LoVo (cell line): ENCODE measurements around the gene ATP13A2.

Experiments
- DNase-seq: peaks from one replicate; pipeline ENCODE4 v3.0.0-alpha.2; 2016; ENCODE audit warnings: low spot score

Gene ATP13A2

DNA sequence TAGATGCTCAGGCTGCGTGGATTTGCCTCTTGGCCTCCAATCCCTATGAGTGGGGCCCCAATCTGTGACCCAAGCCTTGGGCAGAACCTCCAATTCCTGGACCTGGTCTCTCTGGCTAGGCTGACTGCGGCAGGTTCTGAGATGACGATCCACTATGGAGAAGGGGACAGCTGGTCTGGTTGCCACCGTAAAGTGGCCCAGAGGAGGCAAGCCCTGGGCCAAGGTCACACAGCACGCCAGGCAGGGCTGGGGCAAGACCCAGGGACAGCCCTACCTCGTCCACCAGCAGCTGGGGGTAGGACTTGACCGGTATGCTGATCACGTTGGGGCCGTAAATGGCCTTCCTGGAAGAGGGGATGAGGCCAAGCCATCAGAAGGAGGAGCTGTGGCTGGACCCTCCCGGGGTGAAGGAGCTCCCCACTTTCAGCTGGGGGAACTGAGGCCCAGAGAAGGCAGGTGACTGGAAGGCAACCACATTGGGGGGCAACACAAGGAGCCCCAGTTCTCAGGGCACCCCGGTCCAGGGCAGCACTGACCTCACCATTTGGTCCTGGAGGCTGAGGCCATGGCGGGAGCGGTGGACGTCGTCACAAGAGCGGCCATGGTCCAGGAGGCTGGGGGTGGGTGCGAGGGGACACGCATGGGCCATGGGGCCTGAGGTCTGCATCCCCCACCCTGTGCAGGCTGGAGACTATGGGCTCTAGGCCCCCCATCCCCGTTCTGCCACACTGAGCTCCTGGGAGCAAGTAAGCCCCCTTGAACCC is 9.8 kb downstream of the ATP13A2 start:
- no peak for DNase-seq

DNA sequence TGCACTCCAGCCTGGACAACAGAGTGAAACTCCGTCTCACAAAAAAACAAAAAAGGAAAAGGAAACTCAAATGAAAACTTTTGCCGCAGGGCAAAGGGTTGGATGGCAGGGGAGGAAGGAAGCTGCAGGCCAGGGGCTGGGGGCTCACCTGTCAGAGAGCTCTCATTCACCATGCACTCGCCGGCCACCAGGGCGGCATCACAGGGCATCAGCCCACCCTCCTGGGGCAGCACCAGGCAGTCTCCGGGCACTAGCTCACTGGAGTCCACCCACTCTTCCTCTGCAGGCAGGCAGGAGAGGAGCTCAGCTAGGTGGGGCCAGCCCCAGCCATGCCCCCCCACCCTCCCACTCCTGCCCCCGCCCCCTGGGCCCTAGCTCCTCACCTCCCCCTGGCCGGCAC is 11.9 kb downstream of the ATP13A2 start:
- DNase-seq, result no peak

DNA sequence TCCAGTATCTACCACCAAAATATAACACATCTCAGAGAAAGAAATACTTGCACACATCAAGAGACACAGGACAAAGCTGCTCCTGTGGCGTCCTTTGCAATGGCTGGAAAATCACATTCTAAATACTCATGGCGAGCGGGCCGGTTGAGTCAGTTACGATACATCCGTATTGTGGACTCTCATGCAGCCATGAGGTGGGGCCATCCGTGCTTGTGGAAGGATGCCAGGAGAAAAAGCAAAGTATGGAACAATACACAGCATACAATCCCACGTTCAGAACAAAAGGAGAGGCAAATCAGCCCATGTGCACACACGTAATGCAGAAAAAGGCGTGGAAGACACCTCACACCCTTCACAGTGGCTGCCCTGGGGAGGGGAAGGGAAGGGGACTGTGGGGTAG is 13.1 kb downstream of the ATP13A2 start:
- no peak for DNase-seq

DNA sequence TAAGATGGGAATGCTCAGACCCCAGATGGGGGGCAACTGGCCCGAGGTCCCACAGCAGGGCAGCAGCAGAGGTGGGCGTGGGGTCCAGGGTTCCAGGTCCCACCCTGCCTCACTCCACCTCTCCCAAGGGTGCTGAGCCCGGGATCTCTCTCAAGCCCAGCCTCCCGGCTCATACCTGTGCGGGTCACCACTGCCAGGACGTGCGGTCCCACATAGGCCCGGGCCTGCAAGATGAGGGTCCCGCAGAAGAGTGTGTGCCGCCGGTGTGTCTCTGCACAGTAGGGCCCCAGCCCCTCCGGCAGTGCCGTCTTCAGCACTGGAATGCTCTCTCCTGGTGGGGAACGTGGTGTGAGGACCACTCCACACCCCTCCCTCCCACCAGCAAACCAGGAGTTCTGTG is 14.9 kb downstream of the ATP13A2 start:
- no peak for DNase-seq

DNA sequence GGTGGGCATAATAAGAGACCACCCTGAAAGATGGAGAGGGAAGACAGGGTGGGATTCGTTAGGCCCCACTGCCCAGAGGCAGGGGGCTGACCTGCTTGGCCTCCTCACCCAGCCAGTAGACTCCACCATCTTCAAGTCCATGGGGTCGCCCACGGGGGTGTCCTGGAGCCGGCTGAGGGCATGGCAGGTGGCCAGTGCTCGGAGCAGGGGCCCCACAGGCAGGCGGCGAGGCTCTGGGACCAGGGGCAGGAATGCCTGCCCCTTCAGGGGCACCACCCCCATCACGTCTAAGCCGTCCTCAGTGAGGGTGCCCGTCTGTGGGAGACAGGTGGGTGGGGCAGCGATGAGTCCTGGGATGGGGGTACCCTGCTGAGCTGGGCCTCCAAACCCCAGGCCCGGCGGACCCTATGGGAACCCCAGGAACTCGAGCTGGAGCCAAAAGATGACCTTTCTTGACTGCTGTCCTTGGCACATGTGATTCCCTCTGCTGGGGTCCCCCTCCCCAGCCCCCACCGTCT is 18.1 kb downstream of the ATP13A2 start:
- no peak for DNase-seq

DNA sequence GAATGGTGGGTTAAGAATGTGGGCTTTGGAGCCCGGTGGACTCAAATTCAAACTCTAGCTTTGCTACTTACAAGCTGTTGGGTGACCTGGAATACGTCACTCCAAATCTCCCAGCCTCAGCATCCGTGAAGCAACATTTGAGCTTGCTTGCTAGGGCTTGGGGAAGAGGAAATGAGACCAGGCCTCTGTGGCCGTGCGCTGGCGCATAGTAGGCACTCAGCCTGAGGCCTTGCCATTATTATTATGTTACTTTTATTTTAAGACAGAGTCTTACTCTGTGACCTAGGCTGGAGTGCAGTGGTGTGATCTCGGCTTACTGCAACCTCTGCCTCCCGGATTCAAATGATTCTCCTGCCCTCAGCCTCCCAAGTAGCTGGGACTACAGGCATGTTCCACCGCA is 19.1 kb downstream of the ATP13A2 start:
- DNase-seq, result no peak

DNA sequence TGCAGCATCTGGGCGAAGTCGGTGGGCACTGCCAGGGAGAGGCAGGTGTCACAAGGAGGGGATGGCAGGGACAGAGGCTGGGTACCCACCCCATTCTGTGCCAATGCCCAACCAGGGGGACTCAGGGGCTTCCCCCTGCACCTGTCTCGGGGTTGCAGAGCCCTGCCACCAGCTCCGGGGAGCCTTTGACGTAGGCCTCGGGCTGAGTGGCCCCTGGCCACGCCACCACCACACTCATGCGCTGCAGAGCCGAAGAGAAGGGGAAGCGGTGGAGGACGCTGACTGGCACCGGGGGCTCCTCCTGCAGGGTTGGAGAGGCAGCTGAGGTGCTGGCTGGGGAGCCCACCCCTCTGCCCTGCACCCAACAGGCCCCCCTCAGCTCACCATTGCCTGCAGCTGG is 19.6 kb downstream of the ATP13A2 start:
- DNase-seq, result no peak

DNA sequence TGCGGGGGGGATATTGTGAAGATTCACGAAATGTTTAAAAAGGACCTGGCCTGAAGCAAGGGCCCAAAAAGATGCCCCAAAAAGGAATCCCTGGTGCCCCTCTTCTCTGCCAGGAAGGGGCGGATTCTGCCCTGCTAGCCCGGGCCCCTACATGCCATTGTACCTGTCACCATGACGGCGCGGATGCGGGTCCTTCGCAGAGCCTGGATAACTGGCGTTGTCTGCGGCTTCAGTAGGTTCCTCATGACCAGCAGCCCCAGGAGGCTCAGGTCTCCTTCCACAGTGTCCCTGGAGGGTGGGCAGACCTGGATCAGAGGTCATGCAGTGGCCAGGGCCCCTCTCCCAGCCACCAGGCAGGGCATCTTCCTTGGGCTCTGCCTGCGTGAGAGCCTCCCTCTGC is 20.2 kb downstream of the ATP13A2 start:
- DNase-seq, result no peak

DNA sequence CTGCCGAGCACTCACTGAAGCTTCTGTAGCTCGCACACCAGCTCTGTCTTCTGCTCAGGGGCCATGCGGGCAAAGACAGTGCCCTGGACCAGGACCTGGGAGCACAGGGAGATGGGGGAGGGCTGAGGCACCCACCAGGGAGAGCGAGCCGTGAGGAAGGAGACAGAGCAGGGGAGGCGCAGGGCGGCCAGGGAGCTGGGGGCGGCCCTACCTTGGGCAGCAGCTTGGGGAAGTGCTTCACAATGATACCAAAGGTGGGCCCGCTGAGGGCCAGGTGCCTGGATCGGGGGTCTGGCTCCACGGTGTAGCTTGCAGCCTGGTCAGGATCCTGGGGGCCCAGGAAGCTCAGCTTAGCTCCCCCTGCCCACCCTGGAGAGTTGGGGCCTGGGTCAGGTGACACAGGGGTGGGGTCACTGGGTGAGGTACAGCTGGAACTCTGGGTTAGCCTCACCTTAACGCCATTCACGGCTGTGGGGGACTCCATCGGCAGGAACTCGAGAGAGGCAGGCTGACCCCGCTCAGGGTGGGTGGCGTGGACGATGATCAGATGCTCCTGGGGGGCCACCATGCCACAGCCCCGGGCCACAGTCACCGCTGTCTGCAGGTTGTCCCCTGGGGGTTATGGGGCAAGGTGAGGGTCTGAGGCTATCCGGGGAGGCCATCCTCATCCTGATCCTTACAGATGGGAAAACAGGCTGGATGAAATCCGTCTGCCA is 21.9 kb downstream of the ATP13A2 start:
- no peak for DNase-seq

DNA sequence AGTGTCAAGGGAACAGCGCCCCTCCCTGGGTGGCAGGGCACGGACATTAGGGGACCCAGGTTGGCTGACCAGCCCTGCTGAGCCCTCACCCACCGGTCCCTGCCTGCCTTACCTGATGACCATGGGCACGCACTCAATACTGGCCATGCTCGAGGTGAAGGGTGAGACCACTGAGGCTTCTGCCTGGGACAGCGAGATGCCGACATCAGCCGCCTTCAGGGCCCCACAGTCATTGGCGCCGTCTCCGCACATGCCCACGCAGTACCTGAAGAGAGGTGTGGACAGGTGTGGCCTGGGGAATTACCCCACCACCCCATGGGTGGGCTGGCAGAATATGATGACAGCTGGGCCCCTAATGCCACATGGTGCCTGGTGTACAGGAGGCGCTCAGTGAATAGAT is 23.5 kb downstream of the ATP13A2 start:
- DNase-seq, result no peak

DNA sequence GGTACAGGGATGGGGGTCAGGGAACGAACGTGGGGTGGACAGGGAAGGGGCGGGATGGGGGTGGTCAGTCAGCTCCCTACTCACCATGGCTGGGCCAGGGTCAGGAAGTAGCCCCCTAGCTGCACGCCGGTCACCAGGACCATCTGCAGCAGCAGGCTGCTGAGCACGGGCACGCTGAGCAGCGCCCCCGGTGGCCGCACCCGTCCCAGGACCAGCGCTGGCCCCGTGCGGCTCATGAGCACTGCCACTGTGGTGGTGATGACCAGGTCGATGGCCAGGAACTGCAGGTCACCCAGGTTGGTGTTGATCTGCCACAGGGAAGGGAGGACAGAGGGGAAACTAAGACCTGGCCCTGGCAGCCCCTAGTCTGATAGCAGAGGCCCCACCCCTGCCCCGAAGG is 24.8 kb downstream of the ATP13A2 start:
- DNase-seq, result no peak

DNA sequence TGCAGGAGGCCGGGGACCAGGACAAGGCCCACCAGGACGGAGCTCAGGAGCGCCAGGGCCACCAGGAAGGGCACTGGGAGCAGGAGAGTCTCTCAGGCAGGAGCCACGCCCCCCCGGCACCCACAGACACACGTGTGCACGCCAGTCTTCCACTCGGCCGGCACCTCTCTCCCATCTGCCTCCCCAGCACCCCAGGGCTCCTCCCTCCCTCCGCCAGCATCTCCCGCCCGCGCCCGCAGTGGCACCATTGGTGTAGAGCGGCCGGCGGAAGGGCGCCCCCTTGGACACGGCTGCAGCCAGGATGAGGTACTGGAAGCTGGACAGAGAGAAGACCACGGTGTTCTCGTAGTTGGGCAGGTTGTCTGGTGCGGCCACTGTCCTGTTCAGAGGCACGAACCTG is 25.2 kb downstream of the ATP13A2 start:
- no peak for DNase-seq

DNA sequence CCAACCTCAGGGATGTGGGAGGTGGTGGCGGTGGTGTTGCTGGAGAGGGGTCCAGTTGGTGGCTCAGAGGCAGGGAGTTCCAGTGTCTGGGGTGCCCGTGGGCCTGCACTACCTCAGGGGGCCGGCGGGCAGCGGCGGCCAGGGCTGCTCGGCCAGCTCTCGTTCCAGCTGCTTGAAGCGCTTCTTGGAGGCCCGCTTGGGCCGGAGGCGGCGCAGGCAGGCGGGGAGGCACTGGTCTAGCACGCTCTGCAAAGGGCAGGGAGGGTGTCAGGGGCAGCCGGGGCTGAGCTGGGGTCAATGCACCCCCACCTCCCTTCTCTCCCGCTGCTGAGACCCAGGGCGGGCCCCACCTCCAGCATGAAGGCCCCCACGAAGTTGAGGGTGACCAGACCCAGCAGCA is 25.6 kb downstream of the ATP13A2 start:
- DNase-seq, result no peak

DNA sequence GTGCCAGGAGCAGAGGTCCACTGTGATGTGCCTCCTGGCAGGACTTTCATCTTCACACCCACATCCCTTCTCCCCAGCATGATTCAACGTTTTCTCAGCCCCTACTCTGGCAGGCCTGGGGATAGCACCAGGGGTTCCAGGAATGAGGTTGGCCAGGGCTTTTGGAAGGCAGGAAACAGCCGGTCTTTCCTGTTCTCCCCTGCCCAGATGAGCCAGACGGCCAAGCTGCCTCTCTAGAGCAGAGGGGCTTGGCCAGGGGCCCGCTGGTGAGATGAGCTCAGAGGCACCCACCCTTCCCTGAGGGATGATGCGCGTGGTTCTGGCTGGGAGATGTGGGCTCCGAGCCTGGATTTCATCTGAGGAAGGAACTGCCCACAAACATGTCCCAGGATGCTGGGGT is 27.0 kb downstream of the ATP13A2 start:
- no peak for DNase-seq

DNA sequence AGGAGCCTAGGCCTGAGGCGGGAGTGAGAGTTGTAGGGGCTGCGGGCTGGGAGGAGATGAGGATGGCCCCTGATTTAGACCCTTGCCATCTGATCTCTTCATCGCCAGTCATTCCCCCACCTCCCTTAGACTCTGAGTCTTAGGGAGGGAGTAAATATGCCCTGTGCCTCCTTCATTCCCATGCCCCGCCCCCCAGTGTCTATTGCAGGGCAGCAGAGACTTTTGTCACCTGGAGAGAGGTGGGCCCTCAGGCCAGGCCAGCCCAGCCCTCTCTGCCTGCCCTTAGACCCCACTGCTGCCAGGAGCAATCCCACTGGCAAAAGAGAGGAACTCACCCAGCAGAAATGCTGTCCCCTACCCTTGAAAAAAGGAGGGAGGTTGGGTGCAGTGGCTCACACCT is 28.1 kb downstream of the ATP13A2 start:
- DNase-seq, result no peak

DNA sequence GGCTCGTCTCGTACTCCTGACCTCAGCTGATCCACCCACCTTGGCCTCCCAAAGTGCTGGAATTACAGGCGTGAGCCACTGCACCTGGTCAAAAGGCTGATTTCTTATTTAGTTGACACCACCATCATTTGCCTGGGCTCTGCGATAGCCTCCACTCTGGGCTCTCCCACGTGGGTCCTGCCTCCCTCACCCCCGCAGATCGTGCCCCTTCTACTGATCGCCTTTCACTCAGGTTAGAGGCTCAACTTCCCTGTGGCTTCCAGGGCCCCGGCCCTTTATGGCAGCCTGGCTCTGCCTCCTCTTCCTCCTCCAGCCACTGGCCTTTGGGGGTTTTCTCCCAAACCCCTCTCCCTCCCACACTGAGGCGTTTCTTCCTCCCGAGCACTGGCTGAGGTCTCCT is 28.8 kb downstream of the ATP13A2 start:
- no peak for DNase-seq

DNA sequence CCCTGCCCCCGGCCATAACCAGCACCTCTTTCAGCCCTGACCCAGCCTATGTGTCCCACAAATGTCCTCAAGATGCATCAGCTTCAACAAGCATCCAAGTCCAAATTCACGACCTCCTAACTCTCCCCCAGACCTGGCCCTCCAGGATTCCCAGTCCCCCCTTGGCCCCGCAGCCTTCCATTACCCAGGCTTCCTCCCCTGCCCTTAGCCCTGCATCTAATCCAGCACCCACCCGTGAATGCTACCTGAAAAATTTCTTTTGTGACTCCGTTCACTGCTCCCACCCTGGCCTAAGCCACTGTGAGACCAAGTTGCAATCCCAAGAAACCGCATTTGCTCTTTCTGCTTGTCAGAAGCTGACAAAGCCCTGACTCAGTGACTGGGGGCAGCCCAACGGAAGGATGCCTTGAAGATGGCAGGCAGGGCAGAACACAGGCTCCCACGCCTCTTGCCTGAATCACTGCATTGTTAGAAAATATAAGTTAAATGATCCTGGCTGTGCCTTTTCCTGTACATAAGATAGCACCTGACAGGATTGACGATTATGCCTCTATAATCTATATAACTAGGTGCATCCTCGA is 30.4 kb downstream of the ATP13A2 start:
- no peak for DNase-seq

DNA sequence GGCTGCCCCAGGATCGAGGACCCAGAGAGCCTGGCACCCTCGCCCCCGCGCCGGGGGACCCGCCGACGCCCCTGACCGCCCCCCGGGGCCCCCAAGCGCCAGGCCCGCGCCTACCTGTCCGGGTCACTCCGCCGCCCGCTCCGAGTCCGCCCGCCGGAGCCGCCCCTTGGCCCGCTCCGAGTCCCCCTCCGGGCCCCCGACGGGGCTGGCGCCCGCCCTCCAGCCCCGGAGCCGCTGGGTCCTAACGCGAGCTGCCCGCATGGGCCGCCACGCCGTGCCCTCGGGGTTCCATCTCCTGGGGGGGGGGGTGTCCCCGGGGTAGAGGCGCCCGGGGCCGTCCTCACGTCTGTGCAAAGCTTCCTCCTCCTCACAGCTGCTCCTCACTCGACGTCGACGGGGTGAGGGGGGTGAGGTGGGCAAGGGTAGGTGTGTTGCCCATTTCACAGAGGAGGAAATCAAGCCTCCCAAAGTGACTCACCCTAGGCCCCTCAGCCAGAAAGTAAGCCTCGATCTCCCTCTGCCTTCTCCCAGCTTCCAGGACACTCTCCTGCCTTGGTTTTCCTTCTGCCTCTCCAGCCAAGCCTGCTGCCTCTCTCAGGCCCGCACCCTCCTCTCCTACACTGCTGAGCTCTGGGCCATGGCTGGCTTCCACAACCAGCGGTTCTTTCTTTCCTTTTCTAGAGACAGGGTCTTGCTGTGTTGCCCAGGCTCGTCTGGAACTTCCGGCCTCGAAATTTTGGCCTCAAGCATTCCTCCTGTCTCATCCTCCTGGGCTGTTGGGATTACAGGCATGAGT is 31.1 kb downstream of the ATP13A2 start, which contains the start of gene MFAP2:
MFAP2 (minus strand) TSS at position 148 of the 796 bp plus-strand sequence. CDS start 2,347 bp downstream, outside the sequence.
- DNase-seq, result no peak

DNA sequence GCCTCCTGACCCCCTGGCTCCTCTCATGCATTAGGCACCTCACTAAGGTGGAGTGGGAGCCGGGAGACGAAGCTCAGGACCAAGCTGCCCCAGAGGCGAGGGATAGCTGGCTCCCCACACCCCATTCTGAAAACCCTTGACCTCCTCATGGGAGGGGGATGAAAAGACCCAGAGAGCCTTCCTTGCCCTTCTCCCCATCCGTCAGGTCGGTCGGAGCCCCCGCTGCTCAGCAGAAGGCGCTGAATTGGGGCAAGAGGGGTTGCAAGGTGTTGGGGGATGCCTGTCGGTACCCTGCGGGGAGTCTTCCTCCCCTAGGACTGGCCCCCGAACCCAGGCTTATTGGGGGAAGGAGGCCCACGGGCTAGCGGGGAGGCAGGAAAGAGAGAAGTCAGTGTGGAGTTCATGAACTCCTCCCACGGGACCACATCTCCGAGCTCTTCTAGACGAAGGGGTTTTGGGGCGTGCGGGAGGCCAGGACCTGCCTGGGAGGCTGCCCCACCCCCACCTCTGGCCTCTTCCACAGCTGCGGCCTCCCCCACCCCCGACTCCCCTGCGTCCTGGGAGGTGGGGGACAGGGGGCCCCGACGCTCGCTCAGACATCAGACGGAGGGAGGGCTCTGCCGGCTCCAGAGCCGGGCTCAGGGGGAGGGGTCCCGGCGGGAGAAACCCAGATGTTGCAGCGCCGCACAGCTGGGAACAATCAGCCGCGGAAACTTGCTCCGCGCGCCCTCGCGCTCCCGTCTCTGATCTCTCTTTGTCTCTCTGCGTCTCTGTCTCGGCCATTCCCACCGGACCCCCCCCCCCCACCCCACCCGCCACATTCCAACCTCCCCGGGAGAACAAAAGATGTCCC is 32.0 kb downstream of the ATP13A2 start:
- no peak for DNase-seq

DNA sequence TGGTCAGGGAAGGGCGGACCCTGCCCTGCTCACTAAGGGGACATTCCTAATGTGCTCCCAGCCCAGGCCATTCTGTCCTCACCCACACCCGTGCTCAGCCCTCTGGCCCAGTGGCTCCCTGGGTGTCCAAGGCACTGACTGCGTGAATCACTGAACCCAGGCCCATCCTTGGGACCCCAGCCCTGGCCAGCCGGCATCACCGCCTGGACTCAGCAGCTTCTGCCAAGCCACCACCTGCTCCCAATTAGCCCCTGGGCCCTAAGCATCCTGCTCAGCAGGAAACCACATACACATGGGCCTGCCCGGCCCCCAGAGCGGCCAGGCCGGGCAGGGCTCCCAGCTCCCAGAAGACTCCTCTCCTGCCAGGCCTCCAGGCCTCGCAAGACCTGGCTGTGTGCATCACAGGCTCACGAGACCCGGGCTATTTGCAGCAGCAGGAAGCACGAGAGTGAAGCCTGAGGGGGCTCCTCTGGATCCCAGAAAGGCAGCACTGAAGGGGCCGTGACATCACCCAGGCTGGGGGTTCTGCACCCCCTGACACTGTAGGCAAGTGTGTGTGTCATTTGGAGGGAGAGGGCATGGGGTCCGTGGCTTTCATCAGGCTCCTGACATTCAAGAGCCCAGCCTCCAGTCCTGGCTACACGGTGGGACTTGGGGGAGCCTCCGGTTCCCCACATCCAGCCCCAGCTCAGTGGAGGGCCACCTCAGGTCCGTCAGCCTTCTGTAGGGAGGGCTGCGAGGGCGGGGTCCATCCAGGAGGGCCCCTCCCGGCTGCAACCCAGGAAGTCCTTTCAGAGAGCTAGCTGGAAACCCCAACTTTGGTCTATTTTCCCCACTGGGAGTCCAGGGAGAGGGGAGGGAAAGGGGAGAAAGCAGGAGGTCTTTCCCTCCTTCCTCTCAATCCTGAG is 32.9 kb downstream of the ATP13A2 start:
- DNase-seq, result no peak
